ENCODE data around the gene LHPP.
"Not testable (repeated sequence)": the region's sequence is repeated elsewhere in the genome, so short reads cannot be mapped to it uniquely, and the experiment has no call there.

The LHPP gene

GRCh38 chr10:124608093-124608721, 146.6 kb downstream of the LHPP start:
- DNase-seq (ENCODE audit: low read depth in 1 of 2, low spot score in 1 of 2) = no peak
- TF ChIP-seq REST (IDR thresholded peaks at IDR 0.05; ENCODE audit: insufficient replicate concordance, low read depth) (no peak), POLR2AphosphoS5 (IDR thresholded peaks at IDR 0.05; ENCODE audit: low read depth) (no peak), SPI1 (IDR thresholded peaks at IDR 0.05; ENCODE audit: borderline replicate concordance, low read depth) (no peak)
- TF ChIP-seq, protein P1, sequence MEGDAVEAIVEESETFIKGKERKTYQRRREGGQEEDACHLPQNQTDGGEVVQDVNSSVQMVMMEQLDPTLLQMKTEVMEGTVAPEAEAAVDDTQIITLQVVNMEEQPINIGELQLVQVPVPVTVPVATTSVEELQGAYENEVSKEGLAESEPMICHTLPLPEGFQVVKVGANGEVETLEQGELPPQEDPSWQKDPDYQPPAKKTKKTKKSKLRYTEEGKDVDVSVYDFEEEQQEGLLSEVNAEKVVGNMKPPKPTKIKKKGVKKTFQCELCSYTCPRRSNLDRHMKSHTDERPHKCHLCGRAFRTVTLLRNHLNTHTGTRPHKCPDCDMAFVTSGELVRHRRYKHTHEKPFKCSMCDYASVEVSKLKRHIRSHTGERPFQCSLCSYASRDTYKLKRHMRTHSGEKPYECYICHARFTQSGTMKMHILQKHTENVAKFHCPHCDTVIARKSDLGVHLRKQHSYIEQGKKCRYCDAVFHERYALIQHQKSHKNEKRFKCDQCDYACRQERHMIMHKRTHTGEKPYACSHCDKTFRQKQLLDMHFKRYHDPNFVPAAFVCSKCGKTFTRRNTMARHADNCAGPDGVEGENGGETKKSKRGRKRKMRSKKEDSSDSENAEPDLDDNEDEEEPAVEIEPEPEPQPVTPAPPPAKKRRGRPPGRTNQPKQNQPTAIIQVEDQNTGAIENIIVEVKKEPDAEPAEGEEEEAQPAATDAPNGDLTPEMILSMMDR (IDR thresholded peaks at IDR 0.05; ENCODE audit: insufficient read depth, low read length) = no peak
- Histone ChIP-seq H3K4me3 (replicated peaks; ENCODE audit: insufficient read depth, low read length) (no peak overlapping the region), H3K27ac (replicated peaks) (no peak overlapping the region), H3K27me3 (ENCODE audit: insufficient read depth, poor library complexity, severe bottlenecking) (no peaks in the 10 kb centered on the region)

DNA sequence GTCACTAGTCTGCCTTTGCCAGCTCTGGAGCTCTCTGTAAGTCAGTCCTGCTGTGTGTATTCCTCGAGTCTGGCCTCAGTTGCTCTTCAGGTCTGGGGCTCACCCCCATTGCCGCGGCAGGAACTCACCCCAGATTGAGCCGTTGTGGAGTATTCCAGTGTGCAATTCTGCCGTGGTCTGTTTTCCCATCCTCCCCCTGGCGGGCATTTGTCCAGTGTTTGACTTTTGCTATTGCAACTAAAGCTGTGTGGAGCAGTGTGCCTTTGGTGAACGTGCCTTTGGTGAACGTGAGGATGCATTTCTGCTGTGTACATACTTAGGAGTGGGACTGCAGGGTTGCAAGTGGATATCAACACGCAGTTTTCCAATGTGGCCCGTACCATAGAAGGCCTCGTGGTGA, 148.1 kb downstream of the LHPP start:
- no peak for DNase-seq (ENCODE audit: low read depth in 1 of 2, low spot score in 1 of 2)
- Histone ChIP-seq H3K4me3 (replicated peaks; ENCODE audit: insufficient read depth, low read length) (no peak overlapping the region), H3K27ac (replicated peaks) (no peak overlapping the region), H3K27me3 (ENCODE audit: insufficient read depth, poor library complexity, severe bottlenecking) (no peaks in the 10 kb centered on the region)
- TF ChIP-seq, protein P1 (IDR thresholded peaks at IDR 0.05; ENCODE audit: insufficient read depth, low read length) = no peak
- no peak for TF ChIP-seq POLR2AphosphoS5 (IDR thresholded peaks at IDR 0.05; ENCODE audit: low read depth)
- no peak for TF ChIP-seq GABPA (IDR thresholded peaks at IDR 0.05; ENCODE audit: low read depth)
- no peak for TF ChIP-seq SPI1 (IDR thresholded peaks at IDR 0.05; ENCODE audit: borderline replicate concordance, low read depth)
- TF ChIP-seq REST (IDR thresholded peaks at IDR 0.05; ENCODE audit: insufficient replicate concordance, low read depth) = no peak

DNA sequence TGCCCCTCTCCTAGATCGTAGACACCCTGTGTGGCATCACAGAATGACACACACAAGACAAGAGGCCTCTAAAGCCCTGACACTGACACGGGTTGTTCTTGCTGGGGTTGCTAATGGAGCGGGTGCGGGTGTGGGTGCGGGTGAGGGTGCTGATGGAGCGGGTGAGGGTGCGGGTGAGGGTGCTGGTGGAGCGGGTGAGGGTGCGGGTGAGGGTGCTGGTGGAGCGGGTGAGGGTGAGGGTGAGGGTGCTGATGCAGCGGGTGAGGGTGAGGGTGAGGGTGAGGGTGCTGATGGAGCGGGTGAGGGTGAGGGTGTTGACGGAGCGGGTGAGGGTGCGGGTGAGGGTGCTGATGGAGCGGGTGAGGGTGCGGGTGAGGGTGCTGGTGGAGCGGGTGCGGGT, 148.6 kb downstream of the LHPP start:
- H3K27me3 ChIP-seq (ENCODE audit: insufficient read depth, poor library complexity, severe bottlenecking); H3K27ac ChIP-seq (replicated peaks); DNase-seq (ENCODE audit: low read depth in 1 of 2, low spot score in 1 of 2); H3K4me3 ChIP-seq (replicated peaks; ENCODE audit: insufficient read depth, low read length): not testable (repeated sequence)

DNA sequence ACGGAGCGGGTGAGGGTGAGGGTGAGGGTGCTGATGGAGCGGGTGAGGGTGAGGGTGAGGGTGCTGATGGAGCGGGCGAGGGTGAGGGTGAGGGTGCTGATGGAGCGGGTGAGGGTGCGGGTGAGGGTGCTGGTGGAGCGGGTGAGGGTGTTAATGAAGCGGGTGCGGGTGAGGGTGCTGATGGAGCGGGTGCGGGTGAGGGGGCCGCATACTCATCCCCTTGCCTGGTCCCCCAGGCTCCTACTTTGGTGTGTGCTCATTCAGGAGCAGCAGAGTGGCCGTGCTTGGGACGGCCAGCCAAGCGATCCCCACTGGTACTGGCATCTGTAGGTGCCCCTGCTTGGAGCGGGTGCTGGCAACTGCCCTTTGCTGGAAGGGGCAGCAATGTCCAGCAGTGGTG, 149.2 kb downstream of the LHPP start:
- H3K27me3 ChIP-seq (ENCODE audit: insufficient read depth, poor library complexity, severe bottlenecking); H3K4me3 ChIP-seq (replicated peaks; ENCODE audit: insufficient read depth, low read length); DNase-seq (ENCODE audit: low read depth in 1 of 2, low spot score in 1 of 2): not testable (repeated sequence)
- peak overlapping the region; percentile 82 for H3K27ac ChIP-seq (replicated peaks)

GRCh38 chr10:124611738-124612137, 150.1 kb downstream of the LHPP start:
- Histone ChIP-seq H3K27ac (replicated peaks) (peak overlapping the region; percentile 82), H3K4me3 (replicated peaks; ENCODE audit: insufficient read depth, low read length) (no peak overlapping the region; the same call in 1 of the 2 replicates), H3K27me3 (ENCODE audit: insufficient read depth, poor library complexity, severe bottlenecking) (no peaks in the 10 kb centered on the region)
- peak; percentile 76 to 96 for DNase-seq (ENCODE audit: low read depth in 1 of 2, low spot score in 1 of 2)
- TF ChIP-seq POLR2AphosphoS5 (IDR thresholded peaks at IDR 0.05; ENCODE audit: low read depth) (peak; percentile 76), REST (IDR thresholded peaks at IDR 0.05; ENCODE audit: insufficient replicate concordance, low read depth) (no peak), SPI1 (IDR thresholded peaks at IDR 0.05; ENCODE audit: borderline replicate concordance, low read depth) (peak; percentile 87)
